ENCODE results near the gene MANBA.

Gene MANBA

DNA sequence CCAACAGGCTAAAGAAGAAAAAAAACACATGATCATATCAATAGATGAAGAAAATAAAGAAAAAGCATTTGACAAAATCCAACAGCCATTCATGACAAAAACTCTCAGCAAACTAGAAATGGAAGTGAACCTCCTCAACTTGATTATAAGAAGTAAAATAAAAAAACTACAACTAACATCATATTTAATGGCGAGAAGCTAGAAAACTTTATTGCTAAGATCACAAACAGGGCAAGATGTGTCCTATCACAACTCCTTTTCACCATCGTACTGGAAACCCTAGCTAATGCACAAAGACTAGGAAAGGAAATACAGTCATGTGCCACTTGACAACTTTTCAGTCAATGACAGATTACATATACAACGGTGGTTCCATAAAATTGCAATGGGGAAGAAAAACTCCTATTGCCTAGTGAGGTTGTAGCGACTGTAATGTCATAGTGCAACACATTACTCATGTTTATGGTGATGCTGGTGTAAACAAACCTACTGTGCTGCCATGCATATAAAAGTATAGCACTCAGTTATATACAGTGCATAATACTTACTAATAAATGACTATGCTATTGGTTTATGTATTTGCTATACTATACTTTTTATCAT, 12.1 kb upstream of the MANBA start:
- no peak overlapping the region for H3K9ac ChIP-seq (ENCODE audit: low read length)
- TF ChIP-seq, protein P1, sequence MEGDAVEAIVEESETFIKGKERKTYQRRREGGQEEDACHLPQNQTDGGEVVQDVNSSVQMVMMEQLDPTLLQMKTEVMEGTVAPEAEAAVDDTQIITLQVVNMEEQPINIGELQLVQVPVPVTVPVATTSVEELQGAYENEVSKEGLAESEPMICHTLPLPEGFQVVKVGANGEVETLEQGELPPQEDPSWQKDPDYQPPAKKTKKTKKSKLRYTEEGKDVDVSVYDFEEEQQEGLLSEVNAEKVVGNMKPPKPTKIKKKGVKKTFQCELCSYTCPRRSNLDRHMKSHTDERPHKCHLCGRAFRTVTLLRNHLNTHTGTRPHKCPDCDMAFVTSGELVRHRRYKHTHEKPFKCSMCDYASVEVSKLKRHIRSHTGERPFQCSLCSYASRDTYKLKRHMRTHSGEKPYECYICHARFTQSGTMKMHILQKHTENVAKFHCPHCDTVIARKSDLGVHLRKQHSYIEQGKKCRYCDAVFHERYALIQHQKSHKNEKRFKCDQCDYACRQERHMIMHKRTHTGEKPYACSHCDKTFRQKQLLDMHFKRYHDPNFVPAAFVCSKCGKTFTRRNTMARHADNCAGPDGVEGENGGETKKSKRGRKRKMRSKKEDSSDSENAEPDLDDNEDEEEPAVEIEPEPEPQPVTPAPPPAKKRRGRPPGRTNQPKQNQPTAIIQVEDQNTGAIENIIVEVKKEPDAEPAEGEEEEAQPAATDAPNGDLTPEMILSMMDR (IDR thresholded peaks at IDR 0.05; ENCODE audit: low read depth, low read length) = no peak
- no peaks in the 10 kb centered on the region for H4K20me1 ChIP-seq (ENCODE audit: insufficient read depth, low read length)
- no peak overlapping the region for H3K4me3 ChIP-seq (ENCODE audit: low read length)
- no peaks in the 10 kb centered on the region for H3K27me3 ChIP-seq (ENCODE audit: low read depth, low read length)
- H3K79me2 ChIP-seq (ENCODE audit: low read length) = no peaks in the 10 kb centered on the region
- H2AFZ ChIP-seq (ENCODE audit: low read depth, low read length) = no peak overlapping the region
- no peak overlapping the region for H3K4me2 ChIP-seq (ENCODE audit: low read length)
- no peak overlapping the region for H3K27ac ChIP-seq (ENCODE audit: low read length)
- H3K36me3 ChIP-seq (replicated peaks; ENCODE audit: low read depth, low read length) = no peaks in the 10 kb centered on the region
- no peaks in the 10 kb centered on the region for H3K4me1 ChIP-seq (ENCODE audit: low read length)
- H3K9me3 ChIP-seq (ENCODE audit: insufficient read depth, low read length) = no peaks in the 10 kb centered on the region

DNA sequence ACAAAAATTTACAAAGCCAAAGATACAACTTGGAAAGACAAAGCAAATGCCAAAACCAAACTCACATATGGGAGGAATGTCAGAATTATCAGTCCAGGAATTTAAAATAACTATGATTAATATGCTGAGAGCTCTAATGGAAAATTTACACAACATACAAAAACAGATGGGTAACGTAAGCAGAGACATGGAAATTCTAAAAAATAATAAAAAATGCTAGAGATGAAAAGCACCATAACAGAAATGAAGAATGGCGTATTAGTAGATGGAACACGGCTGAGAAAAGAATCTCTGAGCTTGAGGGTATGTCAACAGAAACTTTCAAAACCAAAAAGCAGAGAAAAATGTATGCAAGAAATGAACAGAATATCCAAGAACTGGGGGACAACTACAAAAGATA, 4.1 kb upstream of the MANBA start:
- Histone ChIP-seq H3K79me2 (ENCODE audit: low read length) (peaks cover 6% of the 10 kb centered on the region), H3K4me3 (ENCODE audit: low read length) (no peak overlapping the region), H3K27me3 (ENCODE audit: low read depth, low read length) (no peaks in the 10 kb centered on the region), H4K20me1 (ENCODE audit: insufficient read depth, low read length) (no peaks in the 10 kb centered on the region), H3K9me3 (ENCODE audit: insufficient read depth, low read length) (no peaks in the 10 kb centered on the region), H3K4me2 (ENCODE audit: low read length) (no peak overlapping the region), H3K9ac (ENCODE audit: low read length) (no peak overlapping the region), H3K36me3 (replicated peaks; ENCODE audit: low read depth, low read length) (no peaks in the 10 kb centered on the region), H3K4me1 (ENCODE audit: low read length) (peaks cover 5% of the 10 kb centered on the region), H2AFZ (ENCODE audit: low read depth, low read length) (no peak overlapping the region), H3K27ac (ENCODE audit: low read length) (no peak overlapping the region)
- TF ChIP-seq, protein P1 (IDR thresholded peaks at IDR 0.05; ENCODE audit: low read depth, low read length) = no peak
- no peak for TF ChIP-seq EZH2phosphoT487 (IDR thresholded peaks at IDR 0.05; ENCODE audit: low read depth)

DNA sequence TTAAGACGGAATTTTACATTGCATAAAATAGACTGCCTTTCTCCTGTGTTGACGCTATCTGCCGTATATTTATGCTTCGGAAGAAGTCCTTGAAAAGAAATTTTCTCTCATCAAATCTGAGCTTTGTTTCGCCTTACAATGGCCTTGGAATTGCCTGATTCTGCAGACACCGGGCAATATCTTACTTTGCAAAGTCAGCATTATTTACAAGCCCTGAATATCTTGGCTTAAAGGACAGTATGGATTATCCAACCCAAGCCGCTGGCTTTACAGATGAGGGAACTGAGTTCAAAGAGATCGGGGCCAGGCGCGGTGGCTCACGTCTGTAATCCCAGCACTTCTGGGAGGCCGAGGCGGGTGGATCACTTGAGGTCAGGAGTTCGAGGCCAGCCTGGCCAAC, 1.1 kb upstream of the MANBA start:
- Histone ChIP-seq H2AFZ (ENCODE audit: low read depth, low read length) (no peak overlapping the region; the same call in 1 of the 2 replicates), H3K9ac (ENCODE audit: low read length) (peak overlapping the region; percentile 82; the same call in 1 of the 2 replicates), H3K4me2 (ENCODE audit: low read length) (peak overlapping the region; percentile 91), H3K4me1 (ENCODE audit: low read length) (peaks cover 14% of the 10 kb centered on the region), H3K79me2 (ENCODE audit: low read length) (peaks cover 36% of the 10 kb centered on the region), H4K20me1 (ENCODE audit: insufficient read depth, low read length) (peaks cover 27% of the 10 kb centered on the region), H3K36me3 (replicated peaks; ENCODE audit: low read depth, low read length) (peaks cover 14% of the 10 kb centered on the region), H3K27me3 (ENCODE audit: low read depth, low read length) (no peaks in the 10 kb centered on the region), H3K4me3 (ENCODE audit: low read length) (peak overlapping the region; percentile 93), H3K27ac (ENCODE audit: low read length) (no peak overlapping the region), H3K9me3 (ENCODE audit: insufficient read depth, low read length) (no peaks in the 10 kb centered on the region)
- TF ChIP-seq EZH2phosphoT487 (IDR thresholded peaks at IDR 0.05; ENCODE audit: low read depth) = no peak
- TF ChIP-seq, protein P1 (IDR thresholded peaks at IDR 0.05; ENCODE audit: low read depth, low read length) = no peak

DNA sequence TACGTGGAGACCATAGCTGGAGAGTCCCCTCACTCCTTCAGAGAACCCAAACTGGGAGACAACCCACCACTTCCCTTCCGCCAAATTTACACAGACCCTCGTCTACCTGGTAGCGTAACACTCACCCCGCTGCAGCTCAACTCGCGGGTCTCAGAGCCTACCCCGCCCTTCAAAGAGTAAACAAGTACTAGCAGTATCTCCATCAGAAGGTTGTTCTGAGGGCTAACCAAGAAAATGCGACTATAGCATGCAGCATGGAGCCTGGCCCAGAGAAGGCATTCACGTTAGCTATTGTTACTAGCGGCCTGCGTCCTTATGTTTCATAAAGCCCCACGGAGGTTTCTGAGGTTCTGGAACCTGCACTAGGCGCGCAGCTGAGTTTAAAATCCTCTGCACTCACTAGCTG, 531 bp upstream of the MANBA start:
- peak overlapping the region; percentile 82; the same call in 1 of the 2 replicates for H3K27ac ChIP-seq (ENCODE audit: low read length)
- H4K20me1 ChIP-seq (ENCODE audit: insufficient read depth, low read length) = peaks cover 29% of the 10 kb centered on the region

More for the DNA sequence above, 531 bp upstream of the MANBA start:
- H3K4me1 ChIP-seq (ENCODE audit: low read length) = peaks cover 14% of the 10 kb centered on the region
- H3K27me3 ChIP-seq (ENCODE audit: low read depth, low read length) = no peaks in the 10 kb centered on the region
- H3K36me3 ChIP-seq (replicated peaks; ENCODE audit: low read depth, low read length) = peaks cover 14% of the 10 kb centered on the region
- H3K9me3 ChIP-seq (ENCODE audit: insufficient read depth, low read length) = no peaks in the 10 kb centered on the region
- peak overlapping the region; percentile 91 for H3K4me2 ChIP-seq (ENCODE audit: low read length)
- peak overlapping the region; percentile 93 for H2AFZ ChIP-seq (ENCODE audit: low read depth, low read length)
- TF ChIP-seq EZH2phosphoT487 (IDR thresholded peaks at IDR 0.05; ENCODE audit: low read depth) = no peak
- H3K9ac ChIP-seq (ENCODE audit: low read length) = peak overlapping the region; percentile 82
- H3K4me3 ChIP-seq (ENCODE audit: low read length) = peak overlapping the region; percentile 93
- peaks cover 40% of the 10 kb centered on the region for H3K79me2 ChIP-seq (ENCODE audit: low read length)

Measured in OCI-LY3 (cell line).